Suprapubic skin (tissue), 4 donors: ENCODE results near the gene EPHB1. TPM values are rescaled to one million over a fixed set of nuclear protein-coding genes. Genes with fewer than 3 reads are reported as not detected.

Experiments
- DNase-seq, 2 donors: peaks; one replicate each; pipeline ENCODE4 v3.0.0-alpha.2; 2019; ENCODE audit warnings: low spot score in 2 of 2
- H3K27ac ChIP-seq: fragments of 200-600 bp; sonication (generic); one replicate; pipeline ENCODE4 v1.5.1; 2019
- H3K27me3 ChIP-seq: fragments of 200-600 bp; sonication (generic); one replicate; pipeline ENCODE4 v1.5.1; 2019
- H3K36me3 ChIP-seq: fragments of 200-600 bp; sonication (generic); one replicate; pipeline ENCODE4 v1.5.1; 2019
- H3K4me1 ChIP-seq: fragments of 200-600 bp; sonication (generic); one replicate; pipeline ENCODE4 v1.5.1; 2019
- H3K4me3 ChIP-seq: fragments of 200-600 bp; sonication (generic); one replicate; pipeline ENCODE4 v1.5.1; 2019; ENCODE audit warnings: mild to moderate bottlenecking
- H3K9me3 ChIP-seq: fragments of 200-600 bp; sonication (generic); one replicate; pipeline ENCODE4 v1.5.1; 2019
- CTCF ChIP-seq, 2 donors: fragments of 200-600 bp in 1 of 2; fragments of 450-650 bp in 1 of 2; sonication (generic) in 1 of 2; IDR thresholded peaks; one replicate each; pipeline ENCODE4 v1.5.1; 2016 to 2019; ENCODE audit warnings: antibody characterized with exemption in 2 of 2, mild to moderate bottlenecking in 1 of 2, moderate library complexity in 1 of 2
- EP300 ChIP-seq: sonication (generic); formaldehyde crosslinking; IDR thresholded peaks from one replicate; pipeline ENCODE4 v1.6.1; 2017; ENCODE audit warnings: antibody characterized with exemption
- POLR2A ChIP-seq, 2 donors: fragments of 450-650 bp; IDR thresholded peaks; one replicate each; pipeline ENCODE4 v1.6.1; 2017; ENCODE audit warnings: antibody characterized with exemption in 2 of 2, mild to moderate bottlenecking in 2 of 2, moderate library complexity in 2 of 2
- POLR2AphosphoS5 ChIP-seq, 3 donors: sonication (generic); formaldehyde crosslinking; IDR thresholded peaks; one replicate each; pipeline ENCODE4 v1.6.1; 2017; ENCODE audit warnings: antibody characterized with exemption in 3 of 3
- WGBS: methylation state at CpG from one replicate; pipeline ENCODE4 v1.1.5; 2018; 5-methylcytosine and 5-hydroxymethylcytosine counted together
- total RNA-seq, 4 donors: library from RNA; depleted of rRNA; stranded (reverse); fragments of >200 nt; gene quantifications; one replicate each; pipeline ENCODE4 v1.1.0, GENCODE V29; 2016

The EPHB1 gene
- total RNA-seq, 4 donors from 2014 or later: 8.5 to 30.7 (median 18.5) TPM

- WGBS: 91% methylated on average over 5 of the region's 5 CpGs
- Histone ChIP-seq H3K27me3 (no peaks in the 10 kb centered on the region), H3K36me3 (no peaks in the 10 kb centered on the region), H3K4me1 (no peaks in the 10 kb centered on the region), H3K4me3 (no peak overlapping the region), H3K27ac (no peak overlapping the region), H3K9me3 (no peaks in the 10 kb centered on the region)
- no peak for TF ChIP-seq EP300
- TF ChIP-seq CTCF (IDR thresholded peaks at IDR 0.05): no peak
- no peak for TF ChIP-seq POLR2A (IDR thresholded peaks at IDR 0.05)
- TF ChIP-seq POLR2AphosphoS5 (IDR thresholded peaks at IDR 0.05): no peak
- peak in 1 of 2 donors; percentile 61 for DNase-seq
Measured at GRCh38 chr3:134883697-134884385, 88.8 kb downstream of the EPHB1 start.

GRCh38 chr3:134885877-134886621 lies 91.0 kb downstream of the EPHB1 start:
- 65% methylated on average over 6 of the region's 6 CpGs for WGBS
- H3K27ac ChIP-seq: no peak overlapping the region
- H3K27me3 ChIP-seq: no peaks in the 10 kb centered on the region
- TF ChIP-seq EP300: no peak
- no peak for TF ChIP-seq POLR2A (IDR thresholded peaks at IDR 0.05)
- TF ChIP-seq CTCF (IDR thresholded peaks at IDR 0.05): no peak
- no peak for TF ChIP-seq POLR2AphosphoS5 (IDR thresholded peaks at IDR 0.05)
- DNase-seq: peak in 1 of 2 donors; percentile 29
- no peaks in the 10 kb centered on the region for H3K9me3 ChIP-seq
- H3K4me1 ChIP-seq: no peaks in the 10 kb centered on the region
- no peak overlapping the region for H3K4me3 ChIP-seq
- no peaks in the 10 kb centered on the region for H3K36me3 ChIP-seq

GRCh38 chr3:134886991-134887390 lies 91.9 kb downstream of the EPHB1 start:
- Histone ChIP-seq H3K4me1 (no peaks in the 10 kb centered on the region), H3K27ac (no peak overlapping the region), H3K4me3 (no peak overlapping the region), H3K9me3 (no peaks in the 10 kb centered on the region), H3K27me3 (no peaks in the 10 kb centered on the region), H3K36me3 (no peaks in the 10 kb centered on the region)
- 82% methylated on average over 4 of the region's 4 CpGs for WGBS
- DNase-seq: peak in 1 of 2 donors; percentile 50
- TF ChIP-seq EP300: no peak
- TF ChIP-seq CTCF (IDR thresholded peaks at IDR 0.05): no peak
- no peak for TF ChIP-seq POLR2A (IDR thresholded peaks at IDR 0.05)
- no peak for TF ChIP-seq POLR2AphosphoS5 (IDR thresholded peaks at IDR 0.05)

- TF ChIP-seq EP300 (no peak), POLR2A (IDR thresholded peaks at IDR 0.05) (no peak), CTCF (IDR thresholded peaks at IDR 0.05) (no peak), POLR2AphosphoS5 (IDR thresholded peaks at IDR 0.05) (no peak)
- H3K27me3 ChIP-seq: no peaks in the 10 kb centered on the region
- H3K27ac ChIP-seq: no peak overlapping the region
Measured at GRCh38 chr3:134887536-134887935, 92.5 kb downstream of the EPHB1 start.

GRCh38 chr3:134892326-134892725 lies 97.3 kb downstream of the EPHB1 start:
- 69% methylated on average over 2 of the region's 2 CpGs for WGBS
- Histone ChIP-seq H3K4me3 (no peak overlapping the region), H3K27ac (no peak overlapping the region), H3K27me3 (no peaks in the 10 kb centered on the region), H3K9me3 (no peaks in the 10 kb centered on the region), H3K4me1 (no peaks in the 10 kb centered on the region), H3K36me3 (no peaks in the 10 kb centered on the region)
- peak; percentile 4 to 7 for DNase-seq
- TF ChIP-seq POLR2A (IDR thresholded peaks at IDR 0.05): no peak
- TF ChIP-seq CTCF (IDR thresholded peaks at IDR 0.05): no peak
- TF ChIP-seq POLR2AphosphoS5 (IDR thresholded peaks at IDR 0.05): no peak

More at GRCh38 chr3:134887536-134887935, 92.5 kb downstream of the EPHB1 start:
- Histone ChIP-seq H3K4me3 (no peak overlapping the region), H3K4me1 (no peaks in the 10 kb centered on the region), H3K9me3 (no peaks in the 10 kb centered on the region), H3K36me3 (no peaks in the 10 kb centered on the region)
- no peak for DNase-seq
